Esophagus (tissue), 2 donors: ENCODE measurements around the gene WTIP. TPM values are rescaled to one million over a fixed set of nuclear protein-coding genes. Genes with fewer than 3 reads are reported as not detected.
"Not testable (repeated sequence)": the region's sequence is repeated elsewhere in the genome, so short reads cannot be mapped to it uniquely, and the experiment has no call there.

ENCODE experiments used
- H3K27ac ChIP-seq, 2 donors: one replicate each; pipeline ENCODE4 v1.5.1; 2013; ENCODE audit warnings: low read depth in 2 of 2, mild to moderate bottlenecking in 2 of 2, inconsistent platforms in 1 of 2, low read length in 1 of 2, moderate library complexity in 1 of 2
- H3K27me3 ChIP-seq, 2 donors: one replicate each; pipeline ENCODE4 v1.6.1; 2013; ENCODE audit warnings: low read length in 2 of 2, control low read depth in 1 of 2, mild to moderate bottlenecking in 1 of 2; ENCODE audit not compliant: insufficient read depth in 2 of 2, control insufficient read depth in 1 of 2
- H3K36me3 ChIP-seq, 2 donors: one replicate each; pipeline ENCODE4 v1.6.1; 2013; ENCODE audit warnings: low read length in 1 of 2; ENCODE audit not compliant: control insufficient read depth in 2 of 2, insufficient read depth in 2 of 2
- H3K4me1 ChIP-seq, 2 donors: one replicate each; pipeline ENCODE4 v1.6.1; 2013; ENCODE audit warnings: low read length in 1 of 2; ENCODE audit not compliant: control insufficient read depth in 2 of 2, insufficient read depth in 2 of 2
- H3K4me3 ChIP-seq, 2 donors: one replicate each; pipeline ENCODE4 v1.5.1; 2013; ENCODE audit warnings: low read length in 2 of 2, mild to moderate bottlenecking in 2 of 2, low read depth in 1 of 2, moderate library complexity in 1 of 2
- H3K9me3 ChIP-seq, 2 donors: one replicate each; pipeline ENCODE4 v1.6.1; 2013; ENCODE audit warnings: mild to moderate bottlenecking in 2 of 2, low read depth in 1 of 2, low read length in 1 of 2, moderate library complexity in 1 of 2; ENCODE audit not compliant: control insufficient read depth in 2 of 2, insufficient read depth in 1 of 2
- WGBS, 2 donors: extraction: QIAGEN DNeasy Blood & Tissue Kit; methylation state at CpG; one replicate each; pipeline ENCODE4 v1.1.7; 2013; 5-methylcytosine and 5-hydroxymethylcytosine counted together
- polyA plus RNA-seq, 2 donors: library from polyadenylated mRNA; stranded (reverse); fragments of 200-250 nt; gene quantifications; one replicate each; pipeline ENCODE4 v1.2.3, GENCODE V29; 2013
- donor health status: healthy with polysubstance abuse.
- donor health status: Bipolar disorder and iron deficiency.

The WTIP gene
- polyA plus RNA-seq, 2 donors = 1.3 to 2.8 TPM

DNA sequence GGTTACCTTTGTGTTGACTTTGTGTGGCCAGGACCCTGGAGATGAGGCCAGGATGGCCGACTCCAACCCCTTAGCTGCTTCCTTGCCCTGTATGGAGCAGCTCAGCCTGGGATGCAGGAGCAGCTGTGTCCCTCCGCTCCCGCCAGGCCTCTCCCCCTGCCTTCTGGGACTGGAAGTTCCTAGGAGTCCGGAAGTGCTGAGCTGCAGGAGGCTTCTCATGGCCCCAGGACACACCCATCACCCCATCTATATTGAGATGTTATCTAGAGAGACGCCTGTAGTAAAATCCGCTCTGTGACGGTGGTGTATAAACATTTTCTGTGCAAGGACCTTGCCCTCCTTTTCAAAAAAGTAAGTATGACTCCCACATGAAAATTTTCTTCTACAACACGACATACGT, 27.0 kb downstream of the WTIP start:
- WGBS, 2 donors = 62 to 71% methylated on average over 9 of the region's 9 CpGs
- H3K36me3 ChIP-seq = no peaks in the 10 kb centered on the region
- H3K4me3 ChIP-seq = no peak overlapping the region
- peaks cover 0 to 2% of the 10 kb centered on the region in 2 donors for H3K9me3 ChIP-seq
- H3K27ac ChIP-seq = no peak overlapping the region
- no peaks in the 10 kb centered on the region for H3K4me1 ChIP-seq
- no peaks in the 10 kb centered on the region for H3K27me3 ChIP-seq

DNA sequence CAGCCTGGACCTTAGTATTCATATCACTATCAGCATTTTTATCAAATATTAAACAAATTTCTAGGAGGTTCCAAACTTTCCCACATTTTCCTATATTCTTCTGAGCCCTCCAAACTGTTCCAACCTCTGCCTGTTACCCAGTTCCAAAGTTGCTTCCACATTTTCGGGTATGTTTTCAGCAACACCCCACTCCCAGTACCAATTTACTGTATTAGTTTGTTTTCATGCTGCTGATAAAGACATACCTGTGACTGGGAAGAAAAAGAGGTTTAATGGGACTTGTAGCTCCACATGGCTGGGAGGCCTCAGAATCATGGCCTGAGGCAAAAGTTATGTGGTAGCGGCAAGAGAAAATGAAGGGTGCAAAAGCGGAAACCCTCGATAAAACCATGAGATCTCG, 29.3 kb downstream of the WTIP start:
- not testable (repeated sequence) for H3K9me3 ChIP-seq, H3K27me3 ChIP-seq
- WGBS, 2 donors = 89 to 97% methylated on average over 5 of the region's 5 CpGs

GRCh38 chr19:34512254-34512822, 30.8 kb downstream of the WTIP start:
- H3K27ac ChIP-seq = no peak overlapping the region
- no peaks in the 10 kb centered on the region for H3K36me3 ChIP-seq
- peaks cover 0 to 2% of the 10 kb centered on the region in 2 donors for H3K9me3 ChIP-seq
- 79 to 84% methylated on average over 17 of the region's 17 CpGs for WGBS, 2 donors
- H3K27me3 ChIP-seq = no peaks in the 10 kb centered on the region
- H3K4me1 ChIP-seq = no peaks in the 10 kb centered on the region
- no peak overlapping the region for H3K4me3 ChIP-seq

More for the DNA sequence above, 29.3 kb downstream of the WTIP start:
- not testable (repeated sequence) for H3K36me3 ChIP-seq, H3K4me3 ChIP-seq, H3K4me1 ChIP-seq, H3K27ac ChIP-seq

- Histone ChIP-seq H3K4me1 (no peaks in the 10 kb centered on the region), H3K36me3 (no peaks in the 10 kb centered on the region), H3K4me3 (no peak overlapping the region), H3K27me3 (no peaks in the 10 kb centered on the region), H3K9me3 (peaks cover 0 to 2% of the 10 kb centered on the region in 2 donors), H3K27ac (no peak overlapping the region)
- 66 to 77% methylated on average over 6 of the region's 6 CpGs for WGBS, 2 donors
Observed at GRCh38 chr19:34513767-34514166, 32.2 kb downstream of the WTIP start.

DNA sequence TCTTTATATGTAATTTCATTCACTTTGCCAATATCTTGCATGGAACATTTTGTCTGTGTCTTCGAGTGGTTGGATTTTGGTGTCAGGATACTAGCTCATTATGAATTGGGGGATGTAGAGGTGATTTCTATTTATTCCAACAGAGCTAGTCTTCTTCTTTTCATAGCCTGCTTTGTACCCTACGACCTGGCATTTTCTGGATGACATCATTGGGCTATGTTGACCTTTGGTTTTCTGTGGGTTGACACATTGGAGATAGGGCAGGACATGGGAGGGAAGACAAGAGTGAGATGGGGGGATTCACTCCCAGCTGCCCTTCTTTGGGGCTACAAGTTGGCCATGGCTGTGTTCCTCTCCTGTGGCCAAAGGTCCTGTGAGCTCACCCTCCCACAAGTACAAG, 38.0 kb downstream of the WTIP start:
- Histone ChIP-seq H3K4me1 (no peaks in the 10 kb centered on the region), H3K4me3 (no peak overlapping the region), H3K27ac (no peak overlapping the region), H3K36me3 (peaks cover 0 to 2% of the 10 kb centered on the region in 2 donors), H3K9me3 (no peaks in the 10 kb centered on the region), H3K27me3 (no peaks in the 10 kb centered on the region)
- 51% methylated on average over 2 of the region's 2 CpGs for WGBS, 2 donors

DNA sequence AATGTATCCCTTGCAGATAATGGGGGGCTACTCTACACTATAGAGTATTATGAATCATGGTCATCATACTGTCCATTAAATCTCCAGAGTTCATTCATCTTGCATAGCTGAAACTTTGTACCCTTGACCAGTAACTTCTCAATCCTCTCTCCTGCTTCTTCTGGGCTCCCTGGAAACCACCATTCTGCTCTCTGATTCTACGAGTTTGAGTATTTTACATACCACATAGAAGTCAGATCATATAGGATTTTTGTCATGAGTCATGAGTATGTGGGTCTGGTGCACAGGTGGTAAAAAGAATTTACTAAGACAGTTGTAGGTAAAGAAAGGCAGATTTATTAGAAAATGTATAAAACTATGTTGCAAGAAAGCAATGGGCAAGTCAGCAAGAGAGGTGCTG, 41.9 kb downstream of the WTIP start:
- no peaks in the 10 kb centered on the region for H3K9me3 ChIP-seq
- H3K4me3 ChIP-seq = no peak overlapping the region
- H3K27me3 ChIP-seq = no peaks in the 10 kb centered on the region
- H3K36me3 ChIP-seq = peaks cover 0 to 2% of the 10 kb centered on the region in 2 donors
- WGBS, 2 donors = 62 to 73% methylated on average over 1 of the region's 1 CpG
- H3K27ac ChIP-seq = no peak overlapping the region
- H3K4me1 ChIP-seq = no peaks in the 10 kb centered on the region

GRCh38 chr19:34525001-34525400, 43.4 kb downstream of the WTIP start:
- no peaks in the 10 kb centered on the region for H3K27me3 ChIP-seq
- H3K27ac ChIP-seq = no peak overlapping the region
- peaks cover 0 to 2% of the 10 kb centered on the region in 2 donors for H3K36me3 ChIP-seq
- no peaks in the 10 kb centered on the region for H3K4me1 ChIP-seq
- WGBS, 2 donors = 73 to 77% methylated on average over 1 of the region's 1 CpG
- no peak overlapping the region for H3K4me3 ChIP-seq
- no peaks in the 10 kb centered on the region for H3K9me3 ChIP-seq

DNA sequence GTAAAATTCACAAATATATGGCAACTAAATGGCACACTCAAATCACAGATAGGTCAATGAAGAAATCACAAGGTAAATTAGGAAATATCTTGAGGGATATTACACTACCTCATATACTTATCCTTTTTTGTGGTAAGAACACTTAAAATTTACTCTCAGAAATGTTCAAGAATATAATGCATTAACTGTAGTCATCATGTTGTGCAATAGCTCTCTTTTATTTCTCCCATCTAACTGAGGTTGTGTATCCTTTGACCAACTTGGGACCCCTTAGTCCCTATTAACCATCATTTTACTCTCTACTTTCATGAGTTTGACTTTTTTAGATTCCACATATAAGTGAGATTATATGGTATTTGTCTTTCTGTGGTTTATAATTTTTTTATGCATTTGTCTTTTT, 52.6 kb downstream of the WTIP start:
- no peaks in the 10 kb centered on the region for H3K4me1 ChIP-seq
- H3K9me3 ChIP-seq = no peaks in the 10 kb centered on the region
- no peak overlapping the region for H3K4me3 ChIP-seq
- H3K27ac ChIP-seq = no peak overlapping the region
- H3K36me3 ChIP-seq = no peaks in the 10 kb centered on the region
- no peaks in the 10 kb centered on the region for H3K27me3 ChIP-seq

GRCh38 chr19:34539396-34539795, 57.8 kb downstream of the WTIP start:
- Histone ChIP-seq H3K36me3 (no peaks in the 10 kb centered on the region), H3K27ac (no peak overlapping the region), H3K4me1 (no peaks in the 10 kb centered on the region), H3K9me3 (no peaks in the 10 kb centered on the region), H3K4me3 (no peak overlapping the region), H3K27me3 (no peaks in the 10 kb centered on the region)
- WGBS, 2 donors = 57 to 65% methylated on average over 2 of the region's 2 CpGs

GRCh38 chr19:34540811-34541557, 59.4 kb downstream of the WTIP start:
- no peaks in the 10 kb centered on the region for H3K36me3 ChIP-seq
- 67 to 83% methylated on average over 3 of the region's 3 CpGs for WGBS, 2 donors

More at GRCh38 chr19:34540811-34541557, 59.4 kb downstream of the WTIP start:
- Histone ChIP-seq H3K27me3 (no peaks in the 10 kb centered on the region), H3K27ac (no peak overlapping the region), H3K9me3 (no peaks in the 10 kb centered on the region), H3K4me3 (no peak overlapping the region), H3K4me1 (no peaks in the 10 kb centered on the region)
